DMS53 treated with DMSO at 0.1 percent for 48 hours (cell line): ENCODE results near the gene ZNF648.
"Not testable (repeated sequence)": the region's sequence is repeated elsewhere in the genome, so short reads cannot be mapped to it uniquely, and the experiment has no call there.

ENCODE experiments used
- DNase-seq: peaks from one replicate; lab custom pipeline; 2025; ENCODE audit not compliant: unreplicated experiment; lab: John Stamatoyannopoulos, UW

Gene ZNF648

DNA sequence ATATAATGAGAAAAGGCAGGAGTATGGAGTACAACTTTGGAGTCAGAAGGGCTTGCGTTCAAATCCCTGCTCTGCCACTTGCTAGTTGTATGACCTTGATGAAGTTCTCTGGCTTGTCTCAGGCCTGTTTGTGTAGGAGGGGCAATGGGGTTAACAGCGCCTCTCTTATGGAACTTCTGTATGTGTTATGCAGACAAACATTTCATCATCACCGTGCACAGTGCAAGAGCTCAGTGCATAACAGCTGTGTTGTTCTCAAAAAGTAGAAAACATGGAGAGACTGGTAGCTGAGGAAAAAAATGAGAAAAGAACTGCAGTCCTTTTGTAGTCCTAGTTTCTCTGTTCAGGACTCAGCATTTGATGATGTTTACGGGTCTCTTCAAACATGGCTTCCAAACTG is 10.4 kb upstream of the ZNF648 start:
- no peak for DNase-seq

DNA sequence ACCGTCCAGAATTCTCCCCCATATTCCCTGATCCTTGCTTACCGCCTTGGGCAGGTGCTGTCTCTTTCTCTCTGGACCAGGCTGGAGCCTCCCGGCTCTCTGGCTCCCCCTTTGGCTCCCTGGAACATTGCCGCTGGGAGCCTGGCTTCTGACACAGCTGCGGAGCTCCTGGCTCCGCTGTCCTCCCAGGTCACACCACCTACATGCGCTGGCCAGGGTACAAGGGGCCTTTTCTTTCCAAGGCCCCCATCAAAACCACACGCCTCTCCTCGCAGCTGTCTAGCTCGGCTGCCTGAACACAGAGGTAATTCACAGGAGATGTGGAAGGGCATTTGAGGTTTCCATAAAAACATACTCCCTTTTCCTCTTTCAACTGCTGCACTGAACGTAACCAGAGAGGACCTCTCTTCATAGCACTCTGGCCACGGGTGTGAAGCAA is 7.5 kb upstream of the ZNF648 start:
- peak; percentile 83 for DNase-seq

DNA sequence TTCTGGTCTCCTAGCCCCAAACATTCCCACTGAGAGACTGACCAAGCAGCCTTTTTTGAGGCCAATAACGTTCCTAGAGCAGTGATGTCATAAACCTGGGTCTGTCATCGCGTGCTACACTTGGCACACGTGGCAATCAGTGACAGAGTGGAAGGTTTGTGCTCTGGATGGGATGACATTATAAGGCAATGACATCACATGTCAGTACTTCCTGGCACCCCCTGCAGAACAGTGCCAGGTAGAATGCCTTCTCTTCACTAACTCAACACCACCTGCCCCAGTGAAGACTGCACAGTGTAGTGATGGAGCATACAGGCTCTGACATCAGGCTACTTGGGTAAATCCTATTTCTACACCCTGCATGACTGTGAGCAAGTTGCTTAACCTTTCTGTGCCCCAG is 5.4 kb upstream of the ZNF648 start:
- DNase-seq: no peak

DNA sequence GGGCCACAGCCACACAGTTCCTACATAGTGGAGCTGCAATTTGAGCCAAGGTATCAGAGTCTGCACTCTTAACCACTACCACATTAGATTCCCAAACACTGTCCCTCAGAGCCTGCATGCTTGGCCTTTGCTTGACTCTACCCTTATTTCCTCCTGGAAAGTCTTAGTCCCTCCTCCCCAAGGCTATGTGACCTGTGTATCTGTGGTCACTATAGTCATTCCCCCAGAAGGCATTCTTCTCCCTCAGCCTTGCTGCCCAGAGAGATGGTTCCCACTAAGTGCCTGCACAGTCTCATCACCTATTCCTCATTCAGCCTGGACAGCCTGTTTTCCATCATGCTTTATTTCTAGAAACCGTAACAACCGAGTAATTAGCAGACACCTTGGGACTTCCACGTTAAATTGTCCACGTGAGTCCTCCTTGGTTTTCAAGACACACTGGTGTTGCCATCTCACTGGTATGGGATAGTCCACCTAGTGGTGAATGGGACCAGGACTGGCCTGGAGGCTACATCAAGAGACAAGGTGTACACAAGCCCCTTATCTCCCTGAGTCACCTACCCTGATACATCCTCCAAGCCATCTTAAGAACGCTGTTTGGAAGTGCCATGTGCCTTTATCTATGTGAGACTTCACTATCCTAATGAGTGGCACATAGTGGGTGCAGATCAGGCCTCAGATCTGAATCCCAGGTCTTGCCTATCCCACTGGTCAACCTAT is 3.8 kb upstream of the ZNF648 start:
- DNase-seq: no peak

GRCh38 chr1:182064611-182065010 is 3.1 kb upstream of the ZNF648 start:
- no peak for DNase-seq

- no peak for DNase-seq
These were observed 711 bp upstream of the ZNF648 start for GRCh38 chr1:182062223-182062622.

- DNase-seq: no peak
These were observed 635 bp downstream of the ZNF648 start for GRCh38 chr1:182060877-182061276.

DNA sequence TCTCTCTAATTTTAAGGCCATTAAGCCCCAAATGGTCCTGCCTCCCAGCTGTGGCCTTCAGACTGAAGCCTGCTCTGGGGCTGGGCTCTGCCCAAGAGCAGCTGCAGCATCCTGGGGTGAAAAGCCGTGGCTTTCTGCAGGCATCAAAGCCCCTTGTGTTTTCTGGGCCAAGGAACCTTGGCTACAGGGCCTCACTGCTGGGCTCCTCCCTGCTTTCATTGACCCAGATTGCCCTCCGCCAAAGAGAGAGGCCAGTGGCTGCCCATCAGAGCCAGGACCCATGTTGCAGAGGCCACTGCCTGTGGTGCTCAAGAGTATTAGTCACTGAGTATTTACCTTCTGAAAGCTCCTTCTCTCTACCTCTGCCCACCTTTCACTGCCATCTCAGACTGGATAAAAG is 1.6 kb downstream of the ZNF648 start:
- DNase-seq: no peak

DNA sequence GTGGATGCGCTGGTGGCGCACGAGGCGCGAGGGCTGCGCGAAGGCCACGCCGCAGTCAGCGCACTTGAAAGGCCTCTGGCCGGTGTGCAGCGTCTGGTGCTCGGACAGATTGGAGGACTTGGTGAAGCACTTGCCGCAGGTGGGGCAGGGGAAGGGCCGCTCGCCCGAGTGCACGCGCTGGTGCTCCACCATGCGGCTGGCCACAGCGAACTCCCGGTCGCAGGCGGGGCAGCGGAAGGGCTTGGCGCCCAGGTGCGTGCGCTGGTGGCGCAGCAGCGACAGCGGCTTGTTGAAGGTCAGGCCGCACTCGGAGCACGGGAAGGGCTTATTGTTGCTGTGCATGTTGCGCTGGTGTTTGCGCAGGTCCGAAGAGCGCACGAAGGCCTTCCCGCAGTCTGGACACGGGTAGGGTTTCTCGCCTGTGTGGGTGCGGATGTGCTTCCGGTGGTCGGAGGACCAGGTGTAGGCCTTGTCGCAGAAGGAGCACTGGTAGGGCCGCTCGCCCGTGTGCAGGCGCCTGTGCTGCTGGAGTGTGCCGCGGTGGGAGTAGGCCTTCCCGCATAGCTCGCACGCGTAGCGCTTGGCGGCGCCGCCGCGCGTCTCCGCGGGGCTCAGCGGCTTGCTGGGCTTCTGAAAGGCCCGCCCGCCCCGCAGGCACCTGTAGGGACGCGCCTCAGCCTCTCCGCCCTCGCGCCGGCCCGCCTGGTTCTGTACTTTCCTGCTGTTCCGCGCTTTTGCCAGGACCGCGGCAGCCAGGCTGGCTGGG is 4.7 kb downstream of the ZNF648 start:
- DNase-seq: no peak

GRCh38 chr1:182054698-182055326 is 6.7 kb downstream of the ZNF648 start:
- DNase-seq: peak; percentile 33

DNA sequence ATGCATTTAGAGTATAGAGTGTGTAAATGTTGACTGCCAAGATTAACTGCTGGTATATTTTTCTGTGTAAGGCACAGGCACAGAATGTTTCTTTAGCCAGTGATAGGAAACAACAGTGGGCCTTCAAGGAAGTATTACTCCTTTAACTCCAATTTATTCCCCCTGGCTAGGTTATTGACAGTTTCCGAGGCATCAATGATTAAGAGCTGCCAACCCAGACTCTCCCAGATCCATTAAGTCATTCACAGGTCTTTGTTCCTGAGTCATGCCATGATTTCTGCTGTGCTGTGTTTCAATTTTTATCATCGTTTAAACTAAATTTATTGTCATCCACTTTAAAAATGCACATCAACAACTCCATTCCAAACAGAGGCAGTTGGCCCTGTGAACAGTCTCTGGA is 9.2 kb downstream of the ZNF648 start:
- no peak for DNase-seq

DNA sequence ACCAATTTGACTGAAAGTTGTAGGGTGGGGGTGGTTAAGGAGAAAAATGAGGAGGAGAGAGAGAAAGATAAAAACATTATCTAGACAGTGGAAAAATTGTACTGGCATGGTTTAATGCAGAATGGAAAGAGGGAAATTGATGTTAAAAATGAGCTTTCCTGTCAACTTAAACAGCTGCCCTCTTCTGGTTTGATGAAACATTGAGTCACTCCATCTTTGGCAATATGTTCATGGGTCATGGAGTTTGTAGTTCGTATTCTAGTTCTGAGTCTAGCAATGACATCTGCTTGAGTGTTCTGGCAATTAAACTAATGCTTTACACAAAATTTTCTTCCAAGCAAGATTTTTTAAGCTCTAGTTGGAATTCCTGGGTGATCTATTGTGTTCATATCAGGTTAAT is 9.6 kb downstream of the ZNF648 start:
- no peak for DNase-seq

- DNase-seq: no peak
These were observed 10.7 kb downstream of the ZNF648 start for GRCh38 chr1:182050481-182051448.

DNA sequence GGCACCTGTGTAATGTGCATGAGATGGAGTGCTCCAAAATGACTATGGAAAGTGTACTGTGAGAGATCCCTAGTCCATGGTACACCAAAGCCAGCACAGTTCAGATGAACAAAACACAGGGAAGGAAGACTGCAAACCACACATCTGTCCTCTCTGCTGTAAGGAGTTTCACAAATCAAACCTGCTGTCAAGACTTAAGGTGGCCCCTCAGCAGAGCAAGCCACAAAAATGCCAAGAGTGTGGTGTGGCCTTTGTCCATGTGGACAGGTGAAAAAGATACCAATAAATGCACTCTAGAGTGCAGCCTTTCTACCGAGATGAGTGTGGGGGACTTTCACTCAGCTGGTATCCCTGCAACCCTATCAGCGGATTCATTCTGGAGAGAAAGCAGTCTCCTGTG is 12.9 kb downstream of the ZNF648 start:
- DNase-seq: no peak

DNA sequence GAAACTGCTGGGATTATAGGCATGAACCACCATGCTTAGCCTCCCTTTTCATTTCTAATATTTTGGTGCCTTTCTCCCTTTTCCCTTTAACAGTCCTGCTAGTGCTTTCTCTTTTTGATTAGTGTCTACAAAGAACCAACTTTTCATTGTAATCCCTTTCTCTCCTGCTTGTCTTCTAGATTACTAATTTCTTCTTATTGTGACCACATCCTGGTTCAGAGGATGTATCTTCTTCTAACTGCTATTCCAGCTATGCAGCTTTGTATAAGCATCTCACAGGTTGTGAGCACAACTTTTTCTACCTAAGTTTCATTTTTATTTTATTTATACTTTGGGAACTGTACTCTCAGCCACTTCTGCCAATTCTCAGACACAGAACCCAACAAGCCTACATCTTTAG is 14.7 kb downstream of the ZNF648 start:
- DNase-seq: no peak

DNA sequence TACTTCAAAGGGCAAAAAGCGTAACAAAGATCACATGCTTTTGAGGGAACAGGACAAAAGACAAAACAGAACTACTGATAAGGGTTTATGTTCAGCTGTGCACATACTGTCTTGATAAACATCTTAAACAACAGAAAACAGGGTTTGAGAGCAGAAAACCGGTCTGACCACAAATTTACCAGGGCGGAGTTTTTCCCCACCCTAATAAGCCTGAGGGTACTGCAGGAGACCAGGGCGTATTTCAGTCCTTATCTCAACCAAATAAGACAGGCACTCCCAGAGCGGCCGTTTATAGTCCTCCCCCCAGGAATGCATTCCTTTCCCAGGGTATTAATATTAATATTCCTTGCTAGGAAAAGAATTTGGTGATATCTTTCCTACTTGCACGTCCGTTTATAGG is 16.0 kb downstream of the ZNF648 start:
- DNase-seq: not testable (repeated sequence)

DNA sequence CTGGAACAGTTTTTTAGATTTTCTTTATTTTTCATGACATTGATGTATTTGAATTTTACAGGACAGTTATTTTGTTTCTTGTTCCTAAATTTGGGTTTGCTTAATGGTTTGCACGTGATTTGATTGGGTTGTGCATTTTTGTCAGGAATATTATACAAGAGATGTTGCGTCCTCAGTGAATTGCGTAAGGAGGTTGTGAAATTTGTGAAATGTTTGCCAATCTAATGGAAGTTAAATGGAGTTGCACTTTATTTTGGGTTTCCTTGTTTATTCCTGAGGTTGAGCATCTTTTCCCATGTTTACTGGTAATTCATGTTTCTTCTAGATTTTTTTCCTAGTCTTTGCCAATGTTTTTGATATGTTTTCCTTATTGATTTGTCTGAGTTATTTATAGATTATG is 19.9 kb downstream of the ZNF648 start:
- DNase-seq: no peak

DNA sequence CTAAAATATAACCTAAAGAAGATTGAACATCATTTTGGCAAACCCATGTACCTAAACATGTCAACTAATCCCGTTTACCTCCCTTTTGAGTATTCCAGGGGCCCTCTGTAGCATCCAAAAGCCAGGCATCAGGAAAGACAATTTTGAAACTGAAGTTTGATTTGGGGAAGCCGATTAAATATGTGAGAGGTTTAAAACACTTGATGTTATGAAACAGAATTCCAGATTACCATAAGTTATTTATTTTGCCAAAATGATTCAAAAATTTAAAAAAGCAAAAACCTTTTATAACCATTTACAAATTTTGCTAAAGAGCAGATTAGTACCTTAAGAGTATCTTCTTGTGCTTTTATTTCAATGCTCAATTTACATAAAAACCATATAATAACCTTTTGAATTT is 23.3 kb downstream of the ZNF648 start:
- no peak for DNase-seq

DNA sequence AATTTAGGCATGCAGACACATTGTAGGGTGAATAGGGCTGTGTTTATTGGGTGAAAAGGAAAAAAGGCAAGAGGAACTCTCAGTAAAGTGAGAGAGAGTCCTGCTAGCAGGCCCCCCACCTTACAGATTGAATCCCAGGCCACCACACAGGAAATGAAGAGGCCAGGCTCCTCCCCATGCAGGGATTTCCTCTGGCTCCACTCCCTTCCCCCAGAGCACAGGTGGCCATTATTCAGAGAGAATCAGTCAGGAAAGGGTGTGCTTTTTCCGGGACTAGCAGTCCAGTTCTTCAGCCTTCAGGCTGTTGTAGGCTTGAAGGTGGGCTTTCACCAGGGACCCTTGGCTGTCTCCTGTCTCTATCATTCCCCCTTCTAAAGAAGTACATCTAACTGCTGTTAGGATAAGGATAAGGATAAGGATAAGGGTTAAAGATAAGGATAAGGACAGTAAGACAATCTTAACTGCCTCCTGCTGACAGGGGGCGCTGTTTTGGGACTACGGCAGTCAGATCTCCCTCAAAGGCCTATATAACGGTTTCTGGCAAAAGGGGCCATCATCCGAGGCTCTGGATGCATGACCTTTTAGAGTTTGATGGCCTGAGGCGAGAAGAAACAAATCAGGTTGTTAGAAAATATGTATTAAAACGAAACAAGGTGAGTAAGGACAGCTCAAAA is 26.3 kb downstream of the ZNF648 start:
- no peak for DNase-seq

DNA sequence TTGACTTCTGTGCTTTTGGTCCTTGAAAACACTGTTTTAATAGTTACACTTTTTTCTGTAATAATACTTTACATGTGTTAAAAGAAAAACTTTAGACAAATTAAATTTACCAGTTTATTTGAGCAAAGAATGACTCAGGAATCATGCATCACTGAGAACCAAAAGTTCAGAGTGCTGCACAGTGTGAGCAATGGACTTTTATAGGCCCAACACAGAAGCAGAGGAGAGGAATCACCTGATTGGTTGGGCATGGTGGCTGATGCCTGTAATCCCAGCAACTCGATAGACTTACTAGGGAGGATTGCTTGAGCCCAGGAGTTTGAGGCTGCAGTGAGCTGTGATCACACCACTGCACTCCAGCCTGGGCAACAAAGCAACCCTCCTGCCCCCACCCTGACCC is 29.3 kb downstream of the ZNF648 start:
- no peak for DNase-seq
